HEK293 (cell line): ENCODE data around the gene WRAP73.

ENCODE experiments used
- CTCF ChIA-PET: fragments of 350-600 bp; formaldehyde crosslinking; extraction: SDS; loops from one replicate; lab custom pipeline; 2021; ENCODE audit warnings: antibody characterized with exemption; lab: Yijun Ruan, JAX
- POLR2A ChIA-PET: fragments of 300-600 bp; formaldehyde crosslinking; extraction: SDS; loops from one replicate; lab custom pipeline; 2020; ENCODE audit warnings: antibody characterized with exemption, inconsistent platforms; lab: Yijun Ruan, JAX
- H3K27ac ChIP-seq: fragments of 200-500 bp; sonication (Bioruptor generic); 2 replicates; pipeline ENCODE4 v1.5.1; 2014; ENCODE audit warnings: low read depth, low read length, control low read depth, inconsistent platforms; ENCODE audit errors: extremely low read depth
- H3K36me3 ChIP-seq, 2 experiments: fragments of 200-500 bp in 1 of 2; sonication (Bioruptor generic) in 1 of 2; 1 replicate in 1 of 2; 2 replicates in 1 of 2; pipeline ENCODE4 v1.5.1; 2014 to 2017; ENCODE audit warnings: inconsistent platforms in 2 of 2, low read length in 2 of 2; ENCODE audit not compliant: control insufficient read depth in 2 of 2, insufficient read depth in 1 of 2
- H3K4me1 ChIP-seq: fragments of 200-500 bp; sonication (Bioruptor generic); 2 replicates; pipeline ENCODE4 v1.5.1; 2014; ENCODE audit warnings: mild to moderate bottlenecking, low read length, inconsistent platforms; ENCODE audit not compliant: control insufficient read depth, insufficient read depth
- H3K4me3 ChIP-seq: 2 replicates; pipeline ENCODE4 v1.5.1; 2011; ENCODE audit warnings: low read depth, mild to moderate bottlenecking, control low read depth, low read length, moderate library complexity
- H3K9me3 ChIP-seq: fragments of 200-500 bp; sonication (Bioruptor generic); 2 replicates; pipeline ENCODE4 v1.5.1; 2014; ENCODE audit warnings: low read depth, low read length, inconsistent platforms; ENCODE audit not compliant: control insufficient read depth, insufficient read depth
- ATF2 ChIP-seq: fragments of 450-650 bp; formaldehyde crosslinking; IDR thresholded peaks from 2 replicates; pipeline ENCODE4 v1.5.1; 2016; ENCODE audit warnings: missing biosample characterization, missing genetic modification characterization, low read depth
- HIC1 ChIP-seq: fragments of 450-650 bp; formaldehyde crosslinking; IDR thresholded peaks from 2 replicates; pipeline ENCODE4 v1.5.1; 2016; ENCODE audit warnings: missing biosample characterization, missing genetic modification characterization
- PATZ1 ChIP-seq: fragments of 450-650 bp; formaldehyde crosslinking; IDR thresholded peaks from 2 replicates; pipeline ENCODE4 v1.5.1; 2016; ENCODE audit warnings: missing biosample characterization, missing genetic modification characterization
- ZNF169 ChIP-seq: fragments of 450-650 bp; formaldehyde crosslinking; IDR thresholded peaks from 2 replicates; pipeline ENCODE4 v1.5.1; 2016; ENCODE audit warnings: missing biosample characterization, missing genetic modification characterization
- ZNF174 ChIP-seq: fragments of 450-650 bp; formaldehyde crosslinking; IDR thresholded peaks from 2 replicates; pipeline ENCODE4 v1.5.0; 2017; ENCODE audit warnings: missing biosample characterization, mild to moderate bottlenecking, missing genetic modification characterization
- ZNF184 ChIP-seq: fragments of 450-650 bp; IDR thresholded peaks from 2 replicates; pipeline ENCODE4 v1.5.1; 2018; ENCODE audit warnings: missing biosample characterization, mild to moderate bottlenecking, missing genetic modification characterization
- ZNF26 ChIP-seq: fragments of 450-650 bp; formaldehyde crosslinking; IDR thresholded peaks from 2 replicates; pipeline ENCODE4 v1.5.1; 2016; ENCODE audit warnings: missing biosample characterization, missing genetic modification characterization
- ZNF274 ChIP-seq, 2 experiments: fragments of 200-500 bp in 1 of 2; fragments of 450-650 bp in 1 of 2; sonication (Bioruptor generic) in 1 of 2; formaldehyde crosslinking in 1 of 2; IDR thresholded peaks; 2 replicates each; pipeline versions ENCODE4 v1.5.1 to v1.6.1; 2014 to 2016; ENCODE audit warnings: borderline replicate concordance in 1 of 2, inconsistent platforms in 1 of 2, low read length in 1 of 2, missing biosample characterization in 1 of 2, missing genetic modification characterization in 1 of 2
- ZNF433 ChIP-seq: fragments of 450-650 bp; formaldehyde crosslinking; IDR thresholded peaks from 2 replicates; pipeline ENCODE4 v1.5.1; 2016; ENCODE audit warnings: missing biosample characterization, missing genetic modification characterization, low read depth
- ZNF473 ChIP-seq: fragments of 450-650 bp; formaldehyde crosslinking; IDR thresholded peaks from 2 replicates; pipeline ENCODE4 v1.5.1; 2017; ENCODE audit warnings: missing biosample characterization, missing genetic modification characterization
- ZNF48 ChIP-seq: fragments of 450-650 bp; formaldehyde crosslinking; IDR thresholded peaks from 2 replicates; pipeline ENCODE4 v1.5.1; 2016; ENCODE audit warnings: missing biosample characterization, missing genetic modification characterization
- ZNF501 ChIP-seq: fragments of 450-650 bp; formaldehyde crosslinking; IDR thresholded peaks from 2 replicates; pipeline ENCODE4 v1.5.1; 2016; ENCODE audit warnings: missing biosample characterization, missing genetic modification characterization
- ZNF600 ChIP-seq: fragments of 450-650 bp; formaldehyde crosslinking; IDR thresholded peaks from 2 replicates; pipeline ENCODE4 v1.5.1; 2016; ENCODE audit warnings: missing biosample characterization, missing genetic modification characterization
- ZNF621 ChIP-seq: fragments of 450-650 bp; formaldehyde crosslinking; IDR thresholded peaks from 2 replicates; pipeline ENCODE4 v1.5.1; 2017; ENCODE audit warnings: missing biosample characterization, missing genetic modification characterization
- ZNF707 ChIP-seq: fragments of 450-650 bp; formaldehyde crosslinking; IDR thresholded peaks from 2 replicates; pipeline ENCODE4 v1.5.1; 2016; ENCODE audit warnings: missing biosample characterization, missing genetic modification characterization
- ZNF792 ChIP-seq: fragments of 450-650 bp; formaldehyde crosslinking; IDR thresholded peaks from 2 replicates; pipeline ENCODE4 v1.5.1; 2016; ENCODE audit warnings: missing biosample characterization, missing genetic modification characterization
- TF ChIP-seq, protein P1 (sequence below): fragments of 450-650 bp; formaldehyde crosslinking; IDR thresholded peaks from 2 replicates; pipeline ENCODE4 v1.5.1; 2016; ENCODE audit warnings: missing biosample characterization, missing genetic modification characterization, borderline replicate concordance
- TF ChIP-seq, protein P2 (sequence below): fragments of 450-650 bp; formaldehyde crosslinking; IDR thresholded peaks from 2 replicates; pipeline ENCODE4 v1.5.1; 2016; ENCODE audit warnings: missing biosample characterization, missing genetic modification characterization

The WRAP73 gene

DNA sequence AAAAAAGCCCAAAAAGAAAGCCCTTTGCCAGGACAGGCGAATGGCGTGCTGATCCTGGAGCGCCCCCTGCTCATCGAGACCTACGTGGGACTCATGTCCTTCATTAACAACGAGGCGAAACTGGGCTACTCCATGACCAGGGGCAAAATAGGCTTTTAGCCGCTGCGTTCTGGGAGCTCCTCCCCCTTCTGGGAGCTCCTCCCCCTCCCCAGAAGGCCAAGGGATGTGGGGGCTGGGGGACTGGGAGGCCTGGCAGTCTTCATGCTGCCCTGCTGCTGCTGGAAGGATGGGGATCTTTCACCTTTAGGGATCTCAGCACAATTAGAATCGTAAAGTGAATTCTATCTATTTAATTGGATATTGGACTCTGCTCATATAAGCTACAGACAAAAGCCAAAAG is 21.5 kb downstream of the WRAP73 start:
- Histone ChIP-seq H3K27ac (no peak overlapping the region), H3K4me3 (no peak overlapping the region), H3K4me1 (no peaks in the 10 kb centered on the region), H3K9me3 (no peaks in the 10 kb centered on the region), H3K36me3 (peaks cover 13 to 66% of the 10 kb centered on the region in 2 experiments)
- ChIA-PET POLR2A (no interaction called here), CTCF (interaction anchor here (0.6 to 2.3 kb wide), 7 partner anchors 8 to 1293 kb away, joined by 3 to 9 read pairs (median 5); no protein-coding TSS in a partner anchor)
- no peak for TF ChIP-seq ZNF792 (tag by site-specific recombination)
- no peak for TF ChIP-seq ZNF501 (tag by site-specific recombination)
- TF ChIP-seq, protein P1, sequence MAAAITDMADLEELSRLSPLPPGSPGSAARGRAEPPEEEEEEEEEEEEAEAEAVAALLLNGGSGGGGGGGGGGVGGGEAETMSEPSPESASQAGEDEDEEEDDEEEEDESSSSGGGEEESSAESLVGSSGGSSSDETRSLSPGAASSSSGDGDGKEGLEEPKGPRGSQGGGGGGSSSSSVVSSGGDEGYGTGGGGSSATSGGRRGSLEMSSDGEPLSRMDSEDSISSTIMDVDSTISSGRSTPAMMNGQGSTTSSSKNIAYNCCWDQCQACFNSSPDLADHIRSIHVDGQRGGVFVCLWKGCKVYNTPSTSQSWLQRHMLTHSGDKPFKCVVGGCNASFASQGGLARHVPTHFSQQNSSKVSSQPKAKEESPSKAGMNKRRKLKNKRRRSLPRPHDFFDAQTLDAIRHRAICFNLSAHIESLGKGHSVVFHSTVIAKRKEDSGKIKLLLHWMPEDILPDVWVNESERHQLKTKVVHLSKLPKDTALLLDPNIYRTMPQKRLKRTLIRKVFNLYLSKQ (tag by site-specific recombination) = no peak
- no peak for TF ChIP-seq PATZ1
- TF ChIP-seq ZNF26 (tag by site-specific recombination) = no peak
- no peak for TF ChIP-seq ZNF174 (tag by site-specific recombination)
- TF ChIP-seq ZNF621 (tag by site-specific recombination) = no peak
- no peak for TF ChIP-seq ZNF433 (tag by site-specific recombination)
- TF ChIP-seq ZNF707 (tag by site-specific recombination) = no peak

DNA sequence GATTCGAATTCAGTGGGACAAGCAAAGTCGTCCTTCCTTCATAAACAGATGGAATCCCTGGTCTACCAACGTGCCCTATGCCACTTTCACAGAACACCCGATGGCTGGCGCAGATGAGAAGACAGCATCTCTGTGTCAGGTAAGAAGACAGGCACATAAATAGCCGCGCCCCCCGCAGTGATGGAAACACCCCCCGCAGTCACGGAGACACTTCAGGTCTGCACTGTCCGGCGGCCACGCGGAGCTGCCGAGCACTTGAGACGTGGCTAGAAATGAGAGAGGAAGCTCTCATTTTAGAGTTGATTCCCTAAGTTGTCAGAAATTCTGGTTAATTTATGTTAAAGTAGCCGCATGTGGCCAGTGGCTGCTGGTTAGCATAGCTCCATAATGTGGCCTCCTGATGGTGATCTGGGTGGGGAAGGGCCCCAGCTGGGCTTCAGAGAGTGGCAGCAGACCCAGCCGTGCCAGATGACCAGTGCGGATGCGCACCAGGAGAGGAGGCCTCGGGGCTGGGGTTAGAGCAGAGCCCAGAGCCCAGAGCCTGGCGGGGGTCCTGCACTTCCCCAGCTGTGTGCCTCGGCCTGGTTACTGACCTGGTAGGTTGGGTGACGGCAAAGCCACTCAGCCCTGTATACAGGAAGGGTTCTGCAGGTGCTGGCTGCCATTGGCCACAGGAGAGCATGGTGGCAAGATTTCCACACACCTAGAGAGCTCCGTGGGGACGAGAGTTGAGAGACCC is 22.2 kb downstream of the WRAP73 start:
- no peaks in the 10 kb centered on the region for H3K9me3 ChIP-seq
- TF ChIP-seq ZNF274 (IDR thresholded peaks at IDR 0.05; ENCODE audit: low read length) (no peak), ZNF274 (tag by site-specific recombination; IDR thresholded peaks at IDR 0.05; ENCODE audit: borderline replicate concordance) (no peak), ZNF48 (tag by site-specific recombination) (no peak), ZNF600 (no peak)
- POLR2A ChIA-PET = interaction anchor here (0.6 kb wide), 1 partner anchor 228 kb away, joined by 3 read pairs; no protein-coding TSS in a partner anchor
- no peak overlapping the region for H3K4me3 ChIP-seq
- H3K27ac ChIP-seq = no peak overlapping the region
- H3K4me1 ChIP-seq = no peaks in the 10 kb centered on the region
- H3K36me3 ChIP-seq = peaks cover 13 to 59% of the 10 kb centered on the region in 2 experiments
- CTCF ChIA-PET = interaction anchor here (0.6 to 1.9 kb wide), 5 partner anchors 97 to 1292 kb away, joined by 3 to 8 read pairs (median 3); no protein-coding TSS in a partner anchor

GRCh38 chr1:3626025-3626424 is 23.9 kb downstream of the WRAP73 start:
- CTCF ChIA-PET = interaction anchor here (0.5 to 1.3 kb wide), 7 partner anchors 12 to 173 kb away, joined by 3 to 6 read pairs (median 3); no protein-coding TSS in a partner anchor
- Histone ChIP-seq H3K9me3 (no peaks in the 10 kb centered on the region), H3K4me1 (no peaks in the 10 kb centered on the region), H3K4me3 (no peak overlapping the region), H3K27ac (no peak overlapping the region), H3K36me3 (peaks cover 13 to 42% of the 10 kb centered on the region in 2 experiments)
- POLR2A ChIA-PET = no interaction called here
- TF ChIP-seq ZNF169 (tag by site-specific recombination) (no peak), ZNF473 (tag by site-specific recombination) (no peak), ZNF184 (no peak), HIC1 (tag by site-specific recombination) (no peak), ATF2 (tag by site-specific recombination) (no peak)
- TF ChIP-seq, protein P2, sequence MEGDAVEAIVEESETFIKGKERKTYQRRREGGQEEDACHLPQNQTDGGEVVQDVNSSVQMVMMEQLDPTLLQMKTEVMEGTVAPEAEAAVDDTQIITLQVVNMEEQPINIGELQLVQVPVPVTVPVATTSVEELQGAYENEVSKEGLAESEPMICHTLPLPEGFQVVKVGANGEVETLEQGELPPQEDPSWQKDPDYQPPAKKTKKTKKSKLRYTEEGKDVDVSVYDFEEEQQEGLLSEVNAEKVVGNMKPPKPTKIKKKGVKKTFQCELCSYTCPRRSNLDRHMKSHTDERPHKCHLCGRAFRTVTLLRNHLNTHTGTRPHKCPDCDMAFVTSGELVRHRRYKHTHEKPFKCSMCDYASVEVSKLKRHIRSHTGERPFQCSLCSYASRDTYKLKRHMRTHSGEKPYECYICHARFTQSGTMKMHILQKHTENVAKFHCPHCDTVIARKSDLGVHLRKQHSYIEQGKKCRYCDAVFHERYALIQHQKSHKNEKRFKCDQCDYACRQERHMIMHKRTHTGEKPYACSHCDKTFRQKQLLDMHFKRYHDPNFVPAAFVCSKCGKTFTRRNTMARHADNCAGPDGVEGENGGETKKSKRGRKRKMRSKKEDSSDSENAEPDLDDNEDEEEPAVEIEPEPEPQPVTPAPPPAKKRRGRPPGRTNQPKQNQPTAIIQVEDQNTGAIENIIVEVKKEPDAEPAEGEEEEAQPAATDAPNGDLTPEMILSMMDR (tag by site-specific recombination) = no peak
